ENCODE data around the gene EZR. TPM values are rescaled to one million over a fixed set of nuclear protein-coding genes. Genes with fewer than 3 reads are reported as not detected.

Gene EZR
- 88.5 and 185 TPM in 2 replicates for total RNA-seq (2014; rRNA removed; shearing (Covaris generic); ENCODE audit: low replicate concordance)

- Histone ChIP-seq H2AFZ (ENCODE audit: low read length) (peak within 1 kb of the TSS; percentile 92), H3K4me2 (ENCODE audit: low read depth, low read length, poor library complexity, severe bottlenecking) (peak within 1 kb of the TSS; percentile 94), H3K27ac (ENCODE audit: low read length) (peak within 1 kb of the TSS; percentile 96), H3K9me3 (ENCODE audit: low read length) (no peaks in the 10 kb centered on the region), H4K20me1 (ENCODE audit: insufficient read depth, low read depth, low read length) (peaks cover 34% of the 10 kb centered on the region), H3K9me2 (replicated peaks; ENCODE audit: insufficient read depth, low read length) (no peaks in the 10 kb centered on the region), H3K27me3 (ENCODE audit: low read length) (no peaks in the 10 kb centered on the region), H3K4me1 (ENCODE audit: low read length) (peaks cover 37% of the 10 kb centered on the region), H3K36me3 (ENCODE audit: insufficient read depth, low read length) (peaks cover 20% of the 10 kb centered on the region; the same call in 1 of the 2 replicates), H3K9ac (ENCODE audit: low read length) (peak within 1 kb of the TSS; percentile 78), H3K4me3 (ENCODE audit: low read length) (peak within 1 kb of the TSS; percentile 82), H3K79me2 (ENCODE audit: low read length) (peaks cover 36% of the 10 kb centered on the region)
- peak; percentile 93 for DNase-seq
Observed at GRCh38 chr6:158819213-158819976, at the start of gene EZR. TSS of gene EZR (minus strand) at chr6:158819368. CDS start at chr6:158818093, 1,275 bp downstream.

- Histone ChIP-seq H3K4me2 (ENCODE audit: low read depth, low read length, poor library complexity, severe bottlenecking) (peak overlapping the region; percentile 67), H3K27me3 (ENCODE audit: low read length) (no peaks in the 10 kb centered on the region), H3K9me2 (replicated peaks; ENCODE audit: insufficient read depth, low read length) (no peaks in the 10 kb centered on the region), H4K20me1 (ENCODE audit: insufficient read depth, low read depth, low read length) (no peaks in the 10 kb centered on the region), H3K27ac (ENCODE audit: low read length) (peak overlapping the region; percentile 98), H3K9me3 (ENCODE audit: low read length) (no peaks in the 10 kb centered on the region), H3K4me1 (ENCODE audit: low read length) (peaks cover 76% of the 10 kb centered on the region), H3K36me3 (ENCODE audit: insufficient read depth, low read length) (no peaks in the 10 kb centered on the region), H3K4me3 (ENCODE audit: low read length) (no peak overlapping the region), H3K9ac (ENCODE audit: low read length) (peak overlapping the region; percentile 66), H2AFZ (ENCODE audit: low read length) (no peak overlapping the region), H3K79me2 (ENCODE audit: low read length) (no peaks in the 10 kb centered on the region)
- no peak for DNase-seq
Observed at GRCh38 chr6:158868122-158868480, 48.9 kb upstream of the EZR start.

- no peaks in the 10 kb centered on the region for H3K36me3 ChIP-seq (ENCODE audit: insufficient read depth, low read length)
- H3K4me2 ChIP-seq (ENCODE audit: low read depth, low read length, poor library complexity, severe bottlenecking) = peak overlapping the region; percentile 67
- peak; percentile 78 for DNase-seq
- H2AFZ ChIP-seq (ENCODE audit: low read length) = peak overlapping the region; percentile 59
- no peaks in the 10 kb centered on the region for H3K79me2 ChIP-seq (ENCODE audit: low read length)
- H3K27ac ChIP-seq (ENCODE audit: low read length) = peak overlapping the region; percentile 98
- no peaks in the 10 kb centered on the region for H3K27me3 ChIP-seq (ENCODE audit: low read length)
- H3K9me2 ChIP-seq (replicated peaks; ENCODE audit: insufficient read depth, low read length) = no peaks in the 10 kb centered on the region
- H3K4me3 ChIP-seq (ENCODE audit: low read length) = peak overlapping the region; percentile 55
- H3K4me1 ChIP-seq (ENCODE audit: low read length) = peaks cover 73% of the 10 kb centered on the region
- no peaks in the 10 kb centered on the region for H3K9me3 ChIP-seq (ENCODE audit: low read length)
- peak overlapping the region; percentile 66 for H3K9ac ChIP-seq (ENCODE audit: low read length)
- no peaks in the 10 kb centered on the region for H4K20me1 ChIP-seq (ENCODE audit: insufficient read depth, low read depth, low read length)
Observed at GRCh38 chr6:158867381-158868121, 48.4 kb upstream of the EZR start.

- Histone ChIP-seq H3K4me2 (ENCODE audit: low read depth, low read length, poor library complexity, severe bottlenecking) (peak overlapping the region; percentile 67), H3K4me1 (ENCODE audit: low read length) (peaks cover 76% of the 10 kb centered on the region), H3K9me2 (replicated peaks; ENCODE audit: insufficient read depth, low read length) (no peaks in the 10 kb centered on the region), H3K27me3 (ENCODE audit: low read length) (no peaks in the 10 kb centered on the region), H3K27ac (ENCODE audit: low read length) (peak overlapping the region; percentile 98), H2AFZ (ENCODE audit: low read length) (no peak overlapping the region), H3K4me3 (ENCODE audit: low read length) (peak overlapping the region; percentile 55), H3K79me2 (ENCODE audit: low read length) (no peaks in the 10 kb centered on the region), H3K9ac (ENCODE audit: low read length) (peak overlapping the region; percentile 66), H3K9me3 (ENCODE audit: low read length) (no peaks in the 10 kb centered on the region), H4K20me1 (ENCODE audit: insufficient read depth, low read depth, low read length) (no peaks in the 10 kb centered on the region), H3K36me3 (ENCODE audit: insufficient read depth, low read length) (no peaks in the 10 kb centered on the region)
- DNase-seq = peak; percentile 93
Observed at GRCh38 chr6:158865769-158866168, 46.6 kb upstream of the EZR start.

GRCh38 chr6:158863646-158864045, 44.5 kb upstream of the EZR start:
- H3K4me2 ChIP-seq (ENCODE audit: low read depth, low read length, poor library complexity, severe bottlenecking) = peak overlapping the region; percentile 67
- peak overlapping the region; percentile 53; the same call in 1 of the 2 replicates for H3K9ac ChIP-seq (ENCODE audit: low read length)
- H3K79me2 ChIP-seq (ENCODE audit: low read length) = no peaks in the 10 kb centered on the region
- no peaks in the 10 kb centered on the region for H3K27me3 ChIP-seq (ENCODE audit: low read length)
- H3K36me3 ChIP-seq (ENCODE audit: insufficient read depth, low read length) = no peaks in the 10 kb centered on the region
- DNase-seq = no peak
- H3K4me1 ChIP-seq (ENCODE audit: low read length) = peaks cover 59% of the 10 kb centered on the region
- H3K9me2 ChIP-seq (replicated peaks; ENCODE audit: insufficient read depth, low read length) = no peaks in the 10 kb centered on the region
- no peaks in the 10 kb centered on the region for H4K20me1 ChIP-seq (ENCODE audit: insufficient read depth, low read depth, low read length)
- peak overlapping the region; percentile 98 for H3K27ac ChIP-seq (ENCODE audit: low read length)
- H2AFZ ChIP-seq (ENCODE audit: low read length) = no peak overlapping the region
- H3K9me3 ChIP-seq (ENCODE audit: low read length) = no peaks in the 10 kb centered on the region
- H3K4me3 ChIP-seq (ENCODE audit: low read length) = no peak overlapping the region

- Histone ChIP-seq H2AFZ (ENCODE audit: low read length) (no peak overlapping the region), H3K4me2 (ENCODE audit: low read depth, low read length, poor library complexity, severe bottlenecking) (no peak overlapping the region), H3K4me1 (ENCODE audit: low read length) (peaks cover 41% of the 10 kb centered on the region)
Observed at GRCh38 chr6:158861686-158862381, 42.7 kb upstream of the EZR start.

GRCh38 chr6:158860279-158860865, 41.2 kb upstream of the EZR start:
- no peak overlapping the region for H3K4me2 ChIP-seq (ENCODE audit: low read depth, low read length, poor library complexity, severe bottlenecking)
- no peaks in the 10 kb centered on the region for H3K36me3 ChIP-seq (ENCODE audit: insufficient read depth, low read length)
- H3K27ac ChIP-seq (ENCODE audit: low read length) = no peak overlapping the region
- H2AFZ ChIP-seq (ENCODE audit: low read length) = no peak overlapping the region
- H3K79me2 ChIP-seq (ENCODE audit: low read length) = no peaks in the 10 kb centered on the region
- H3K4me3 ChIP-seq (ENCODE audit: low read length) = no peak overlapping the region
- H3K9me3 ChIP-seq (ENCODE audit: low read length) = no peaks in the 10 kb centered on the region
- H3K9me2 ChIP-seq (replicated peaks; ENCODE audit: insufficient read depth, low read length) = no peaks in the 10 kb centered on the region
- no peaks in the 10 kb centered on the region for H4K20me1 ChIP-seq (ENCODE audit: insufficient read depth, low read depth, low read length)
- H3K4me1 ChIP-seq (ENCODE audit: low read length) = peaks cover 27% of the 10 kb centered on the region
- no peaks in the 10 kb centered on the region for H3K27me3 ChIP-seq (ENCODE audit: low read length)
- no peak overlapping the region for H3K9ac ChIP-seq (ENCODE audit: low read length)
- no peak for DNase-seq

More at GRCh38 chr6:158861686-158862381, 42.7 kb upstream of the EZR start:
- H3K79me2 ChIP-seq (ENCODE audit: low read length) = no peaks in the 10 kb centered on the region
- no peak overlapping the region for H3K27ac ChIP-seq (ENCODE audit: low read length)
- H3K27me3 ChIP-seq (ENCODE audit: low read length) = no peaks in the 10 kb centered on the region
- no peaks in the 10 kb centered on the region for H3K9me3 ChIP-seq (ENCODE audit: low read length)
- DNase-seq = no peak
- H3K4me3 ChIP-seq (ENCODE audit: low read length) = no peak overlapping the region
- H4K20me1 ChIP-seq (ENCODE audit: insufficient read depth, low read depth, low read length) = no peaks in the 10 kb centered on the region
- H3K9me2 ChIP-seq (replicated peaks; ENCODE audit: insufficient read depth, low read length) = no peaks in the 10 kb centered on the region
- H3K36me3 ChIP-seq (ENCODE audit: insufficient read depth, low read length) = no peaks in the 10 kb centered on the region
- H3K9ac ChIP-seq (ENCODE audit: low read length) = no peak overlapping the region

Measured in Karpas-422 (cell line).